OCI-LY3 (cell line): ENCODE measurements around the gene NIFK.

Experiments used
- CTCF ChIP-seq: fragments of 200-600, 300-600 bp; sonication (generic); IDR thresholded peaks from 2 replicates; pipeline ENCODE4 v1.5.1; 2014; ENCODE audit warnings: antibody characterized with exemption, low read length, low read depth
- EZH2phosphoT487 ChIP-seq: fragments of 200-600 bp; shearing (Covaris generic); IDR thresholded peaks from 2 replicates; pipeline ENCODE4 v1.6.1; 2018; ENCODE audit warnings: antibody characterized with exemption, mixed run types, low read depth

- TF ChIP-seq CTCF, result no peak
- TF ChIP-seq EZH2phosphoT487, result no peak
Observed at GRCh38 chr2:121740973-121741372, 4.3 kb upstream of the NIFK start.
